Erythroblast (primary cell): ENCODE results near the gene C1orf210.

Source experiments
- GATA1 ChIP-seq: IDR thresholded peaks from 2 replicates; pipeline ENCODE4 v1.6.1; 2011; ENCODE audit warnings: low read depth, mild to moderate bottlenecking, control low read depth, low read length, moderate library complexity
- POLR2A ChIP-seq: IDR thresholded peaks from 2 replicates; pipeline ENCODE4 v1.6.1; 2011; ENCODE audit warnings: mild to moderate bottlenecking, low read length

- no peak for TF ChIP-seq POLR2A
- no peak for TF ChIP-seq GATA1
Observed at GRCh38 chr1:43252225-43252624, 33.2 kb downstream of the C1orf210 start.
